ENCODE data around the gene VASH2.
A peak's percentile ranks its signal among the peaks of the same experiment; 100 is the strongest.

The VASH2 gene

DNA sequence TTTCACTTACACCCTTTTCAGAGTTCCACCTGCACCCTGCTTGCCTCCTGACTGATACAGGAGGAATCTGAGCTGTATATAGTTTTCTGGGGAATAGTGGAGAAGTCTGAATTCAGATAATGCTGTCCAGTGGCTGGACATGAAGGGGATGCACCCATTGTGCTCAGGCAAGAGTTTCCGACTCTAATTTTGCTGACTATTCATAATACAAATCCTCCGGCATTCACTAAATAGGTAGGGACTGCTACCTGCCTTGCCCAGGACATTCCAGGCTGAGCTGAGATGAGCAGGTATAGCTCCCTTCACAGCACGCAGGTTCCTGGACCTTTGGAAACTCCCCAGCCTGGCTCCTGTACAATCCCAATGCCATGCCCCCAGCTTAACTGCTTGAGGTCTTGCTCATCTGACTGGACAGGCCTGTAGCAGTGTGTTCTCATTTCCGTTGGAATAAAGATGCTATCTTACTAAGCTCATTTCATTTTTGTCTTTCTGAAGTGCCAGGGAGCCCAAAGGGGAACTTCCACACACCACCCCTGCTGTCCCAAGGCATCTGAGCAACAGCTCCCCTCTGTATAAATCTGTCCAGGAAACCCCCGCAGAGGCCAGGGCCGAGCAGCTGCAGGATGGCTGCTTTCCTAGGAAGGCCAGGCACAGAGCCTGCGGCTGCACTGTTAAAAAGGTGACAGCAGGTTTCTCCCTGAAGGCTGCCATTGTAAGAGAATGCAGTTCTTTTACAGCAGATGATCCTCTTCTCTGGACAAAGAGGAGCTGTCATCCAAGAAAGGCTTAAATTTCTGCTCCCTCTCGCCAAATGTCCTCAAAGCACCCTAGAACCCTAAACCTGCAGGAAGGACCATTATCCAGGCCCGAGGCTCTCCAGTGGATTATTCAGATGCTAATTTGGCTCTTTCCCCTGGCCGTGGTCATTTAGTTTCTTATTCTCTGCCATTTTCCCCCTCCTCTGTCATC lies 21.7 kb upstream of the VASH2 start:
- TF ChIP-seq POLR2A (IDR thresholded peaks at IDR 0.05; ENCODE audit: low read depth, low read length) = no peak
- no peak; the same call in 1 of the 2 replicates for TF ChIP-seq POU2F2 (IDR thresholded peaks at IDR 0.05; ENCODE audit: low read depth, low read length)
- no peak for TF ChIP-seq POLR2AphosphoS5 (IDR thresholded peaks at IDR 0.05; ENCODE audit: low read depth, low read length)
- TF ChIP-seq PAX5 (IDR thresholded peaks at IDR 0.05; ENCODE audit: insufficient read depth, low read length, severe bottlenecking) = no peak
- TF ChIP-seq SPI1 (IDR thresholded peaks at IDR 0.05; ENCODE audit: low read depth, low read length) = no peak
- no peak for TF ChIP-seq TAF1 (IDR thresholded peaks at IDR 0.05; ENCODE audit: low read depth, low read length)
- FAIRE-seq = no peak
- no peak for DNase-seq (ENCODE audit: insufficient read length, low spot score)

DNA sequence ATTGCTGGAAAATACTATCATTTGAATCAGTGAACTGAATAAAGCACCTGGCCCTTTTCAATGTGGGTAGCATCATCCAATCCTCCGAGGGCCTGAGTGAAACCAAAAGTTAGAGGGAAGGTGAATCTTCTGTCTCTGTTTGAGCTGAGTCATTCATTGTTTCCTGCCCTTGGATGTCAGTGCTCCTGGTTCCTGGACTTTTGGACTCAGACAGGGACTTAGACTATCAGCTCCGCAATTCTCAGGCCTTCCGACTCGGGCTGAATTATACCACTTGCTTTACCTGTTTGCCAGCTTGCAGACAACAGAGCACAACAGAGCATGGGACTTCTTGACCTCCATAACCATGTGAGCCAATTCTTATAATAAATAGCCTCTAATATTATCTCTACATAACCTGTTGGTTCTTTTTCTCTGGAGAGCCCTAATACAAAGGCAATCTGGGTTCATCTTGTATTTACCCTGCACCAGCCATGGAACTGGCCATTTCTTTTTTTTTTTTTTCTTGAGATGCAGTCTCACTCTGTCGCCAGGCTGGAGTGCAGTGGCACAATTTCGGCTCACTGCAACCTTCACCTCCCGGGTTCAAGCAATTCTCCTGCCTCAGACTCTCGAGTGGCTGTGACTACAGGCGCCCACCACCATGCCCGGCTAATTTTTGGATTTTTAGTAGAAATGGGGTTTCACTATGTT lies 19.2 kb upstream of the VASH2 start:
- TF ChIP-seq POLR2A (IDR thresholded peaks at IDR 0.05; ENCODE audit: low read depth, low read length) (no peak), SPI1 (IDR thresholded peaks at IDR 0.05; ENCODE audit: low read depth, low read length) (no peak), POLR2AphosphoS5 (IDR thresholded peaks at IDR 0.05; ENCODE audit: low read depth, low read length) (no peak), PAX5 (IDR thresholded peaks at IDR 0.05; ENCODE audit: insufficient read depth, low read length, severe bottlenecking) (no peak), POU2F2 (IDR thresholded peaks at IDR 0.05; ENCODE audit: low read depth, low read length) (no peak), TAF1 (IDR thresholded peaks at IDR 0.05; ENCODE audit: low read depth, low read length) (no peak)
- DNase-seq (ENCODE audit: insufficient read length, low spot score) (no peak), FAIRE-seq (no peak)

DNA sequence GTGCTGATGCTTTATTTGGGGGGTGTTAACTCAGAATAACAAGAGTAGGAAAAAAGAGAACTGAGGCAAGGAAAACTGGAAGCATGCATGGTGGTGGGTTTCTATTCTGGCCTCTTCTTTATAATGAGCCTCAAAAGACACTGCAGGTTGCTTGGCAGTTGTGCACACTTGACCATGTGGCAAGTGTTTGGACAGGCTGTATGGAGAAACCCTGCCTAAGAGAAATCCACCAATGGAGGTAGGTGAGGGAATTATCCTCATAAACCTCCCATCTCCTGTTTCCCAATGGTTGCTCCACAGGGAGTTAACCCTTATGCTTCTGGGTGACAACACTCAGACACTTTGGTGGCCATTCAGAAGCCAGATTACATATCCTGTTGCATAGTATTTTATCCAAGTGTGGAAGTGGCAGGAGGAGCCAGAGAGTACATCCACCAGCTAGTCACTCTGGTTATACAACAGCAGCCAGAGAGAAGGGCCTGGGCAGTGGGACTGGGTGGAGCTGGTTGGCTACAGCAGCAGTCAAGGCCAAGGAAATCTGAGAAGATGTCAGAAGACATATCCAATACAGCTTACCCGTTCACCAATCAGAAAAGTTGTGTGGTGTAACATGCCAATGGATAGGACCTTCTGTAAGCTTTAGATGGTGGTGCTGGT lies 16.4 kb upstream of the VASH2 start:
- FAIRE-seq (no peak), DNase-seq (ENCODE audit: insufficient read length, low spot score) (no peak)
- no peak for TF ChIP-seq POLR2A (IDR thresholded peaks at IDR 0.05; ENCODE audit: low read depth, low read length)
- TF ChIP-seq TAF1 (IDR thresholded peaks at IDR 0.05; ENCODE audit: low read depth, low read length) = no peak
- TF ChIP-seq SPI1 (IDR thresholded peaks at IDR 0.05; ENCODE audit: low read depth, low read length) = no peak
- TF ChIP-seq POLR2AphosphoS5 (IDR thresholded peaks at IDR 0.05; ENCODE audit: low read depth, low read length) = no peak
- TF ChIP-seq POU2F2 (IDR thresholded peaks at IDR 0.05; ENCODE audit: low read depth, low read length) = no peak
- TF ChIP-seq PAX5 (IDR thresholded peaks at IDR 0.05; ENCODE audit: insufficient read depth, low read length, severe bottlenecking) = no peak

DNA sequence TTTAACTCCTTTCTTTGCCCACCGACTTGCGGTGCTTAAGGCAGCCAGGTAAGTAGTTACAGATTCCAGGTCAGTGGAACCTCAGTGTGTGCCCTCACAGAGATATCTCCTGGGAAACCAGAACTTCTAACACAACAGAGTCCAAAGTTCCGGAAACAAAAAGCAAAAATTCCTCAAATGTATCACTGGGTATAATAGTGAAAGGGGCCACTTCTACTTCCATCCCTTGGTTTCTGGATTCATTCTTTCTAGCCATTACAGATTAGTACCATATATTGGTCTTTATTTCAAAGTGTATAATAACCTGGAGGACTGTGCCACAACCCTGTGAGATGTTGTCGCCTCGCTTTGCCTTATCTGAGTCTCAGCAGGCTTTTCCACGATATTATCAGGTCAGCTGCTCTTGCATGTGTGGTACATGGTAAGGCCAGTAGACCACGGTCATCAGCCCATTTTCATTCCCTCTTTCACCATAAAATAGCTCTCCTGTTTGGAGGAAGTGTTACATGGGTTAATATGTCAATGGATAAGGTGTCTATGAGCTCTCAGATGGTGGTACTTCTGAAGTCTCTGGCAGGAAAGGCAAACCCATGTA lies 14.9 kb upstream of the VASH2 start:
- TF ChIP-seq POU2F2 (IDR thresholded peaks at IDR 0.05; ENCODE audit: low read depth, low read length) (no peak), PAX5 (IDR thresholded peaks at IDR 0.05; ENCODE audit: insufficient read depth, low read length, severe bottlenecking) (no peak), TAF1 (IDR thresholded peaks at IDR 0.05; ENCODE audit: low read depth, low read length) (no peak), POLR2AphosphoS5 (IDR thresholded peaks at IDR 0.05; ENCODE audit: low read depth, low read length) (no peak), SPI1 (IDR thresholded peaks at IDR 0.05; ENCODE audit: low read depth, low read length) (no peak), POLR2A (IDR thresholded peaks at IDR 0.05; ENCODE audit: low read depth, low read length) (no peak)
- DNase-seq (ENCODE audit: insufficient read length, low spot score) (no peak), FAIRE-seq (no peak)

DNA sequence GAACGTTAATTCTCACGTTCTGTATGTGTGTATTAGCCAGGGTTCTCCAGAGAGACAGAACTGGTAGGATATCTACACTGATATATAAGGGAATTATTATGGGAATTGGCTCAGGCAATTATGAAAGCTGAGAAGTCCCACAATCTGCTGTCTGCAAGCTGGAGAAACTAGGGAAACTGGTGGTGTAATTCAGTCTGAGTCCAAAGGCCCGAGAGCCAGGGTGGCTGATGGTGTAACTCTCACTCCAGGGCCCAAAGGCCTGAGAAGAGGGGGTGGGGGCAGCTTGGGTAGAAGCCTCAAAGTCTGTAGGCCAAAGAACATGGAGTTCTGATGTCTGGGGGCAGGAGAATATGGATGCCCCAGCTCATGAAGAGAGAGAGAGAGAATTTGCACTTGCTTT lies 13.3 kb upstream of the VASH2 start:
- DNase-seq (ENCODE audit: insufficient read length, low spot score) (no peak), FAIRE-seq (no peak)
- no peak for TF ChIP-seq PAX5 (IDR thresholded peaks at IDR 0.05; ENCODE audit: insufficient read depth, low read length, severe bottlenecking)
- no peak for TF ChIP-seq POLR2AphosphoS5 (IDR thresholded peaks at IDR 0.05; ENCODE audit: low read depth, low read length)
- TF ChIP-seq SPI1 (IDR thresholded peaks at IDR 0.05; ENCODE audit: low read depth, low read length) = no peak
- no peak for TF ChIP-seq POU2F2 (IDR thresholded peaks at IDR 0.05; ENCODE audit: low read depth, low read length)
- TF ChIP-seq TAF1 (IDR thresholded peaks at IDR 0.05; ENCODE audit: low read depth, low read length) = no peak
- TF ChIP-seq POLR2A (IDR thresholded peaks at IDR 0.05; ENCODE audit: low read depth, low read length) = no peak

DNA sequence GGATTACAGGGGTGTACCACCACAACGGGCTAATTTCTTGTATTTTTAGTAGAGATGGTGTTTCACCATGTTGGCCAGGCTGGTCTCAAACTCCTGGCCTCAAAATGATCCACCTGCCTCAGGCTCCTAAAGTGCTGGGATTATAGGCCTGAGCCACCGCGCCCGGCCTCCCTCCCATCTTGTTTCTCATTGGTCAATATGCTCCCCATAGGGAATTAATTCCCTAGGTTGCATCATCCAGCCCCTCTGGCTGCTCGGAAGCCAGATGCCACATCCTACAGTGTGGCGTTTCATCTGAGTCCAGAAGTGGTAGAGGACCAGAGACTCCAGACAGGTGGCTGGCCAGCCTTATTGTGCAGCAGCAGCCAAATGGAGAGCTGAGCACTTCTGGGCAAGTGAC lies 11.5 kb upstream of the VASH2 start:
- FAIRE-seq (no peak), DNase-seq (ENCODE audit: insufficient read length, low spot score) (no peak)
- TF ChIP-seq POLR2A (IDR thresholded peaks at IDR 0.05; ENCODE audit: low read depth, low read length) = no peak
- TF ChIP-seq SPI1 (IDR thresholded peaks at IDR 0.05; ENCODE audit: low read depth, low read length) = no peak
- TF ChIP-seq POU2F2 (IDR thresholded peaks at IDR 0.05; ENCODE audit: low read depth, low read length) = no peak
- TF ChIP-seq POLR2AphosphoS5 (IDR thresholded peaks at IDR 0.05; ENCODE audit: low read depth, low read length) = no peak
- no peak for TF ChIP-seq TAF1 (IDR thresholded peaks at IDR 0.05; ENCODE audit: low read depth, low read length)
- TF ChIP-seq PAX5 (IDR thresholded peaks at IDR 0.05; ENCODE audit: insufficient read depth, low read length, severe bottlenecking) = no peak

DNA sequence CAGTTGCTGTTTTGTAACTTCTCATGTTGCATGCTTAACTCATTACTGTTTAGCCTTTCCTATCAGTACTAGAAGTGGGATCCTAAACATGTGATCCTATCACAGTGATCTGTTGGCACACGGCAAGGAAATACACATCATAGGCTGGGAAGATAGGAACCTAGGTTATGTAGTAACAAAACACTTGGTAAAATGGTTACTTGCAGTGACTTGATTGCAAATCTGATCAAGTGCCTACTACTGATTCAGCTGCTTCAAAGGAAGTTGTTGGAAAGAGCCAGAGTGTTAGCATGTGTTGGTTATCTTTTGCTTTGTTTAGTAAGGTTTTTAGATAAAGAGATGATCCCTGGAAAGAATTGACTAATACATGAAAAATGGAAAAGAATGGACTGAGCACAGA lies 8.9 kb upstream of the VASH2 start:
- DNase-seq (ENCODE audit: insufficient read length, low spot score) = no peak
- FAIRE-seq = peak; percentile 41

DNA sequence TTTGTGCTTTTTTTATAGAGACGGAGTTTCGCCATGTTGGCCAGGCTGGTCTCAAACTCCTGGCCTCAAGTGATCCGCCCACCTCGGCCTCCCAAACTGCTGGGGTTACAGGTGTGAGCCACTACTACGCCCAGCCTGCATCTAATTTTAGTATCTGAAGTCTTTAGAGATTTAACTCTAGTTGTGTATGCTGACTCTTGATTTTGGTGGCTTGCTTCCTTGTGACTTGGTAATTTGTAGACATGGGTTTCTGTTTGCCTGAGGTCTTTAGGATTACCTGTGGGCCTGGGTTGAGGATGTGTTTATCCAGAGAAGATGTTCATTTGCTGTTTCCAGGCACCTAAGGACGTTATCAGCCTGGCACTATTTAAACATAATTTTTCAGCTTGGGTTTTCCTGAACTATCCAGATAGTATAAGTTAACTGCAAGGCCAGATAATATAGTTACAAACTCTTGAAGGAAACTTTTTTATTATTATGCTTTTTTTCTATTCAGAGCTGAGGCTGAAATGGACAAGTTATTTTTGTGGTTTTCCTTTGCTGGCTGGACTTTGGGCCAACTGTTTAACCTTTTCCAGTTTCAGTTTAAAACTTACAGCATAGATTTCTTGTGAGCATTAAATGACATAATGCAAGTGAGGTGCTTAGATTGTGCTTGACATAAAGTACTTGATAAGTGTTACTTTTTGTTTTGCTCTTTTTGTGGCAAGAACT lies 7.5 kb upstream of the VASH2 start:
- DNase-seq (ENCODE audit: insufficient read length, low spot score) = no peak
- no peak for FAIRE-seq
- TF ChIP-seq POLR2AphosphoS5 (IDR thresholded peaks at IDR 0.05; ENCODE audit: low read depth, low read length) (no peak), SPI1 (IDR thresholded peaks at IDR 0.05; ENCODE audit: low read depth, low read length) (no peak), POU2F2 (IDR thresholded peaks at IDR 0.05; ENCODE audit: low read depth, low read length) (no peak), PAX5 (IDR thresholded peaks at IDR 0.05; ENCODE audit: insufficient read depth, low read length, severe bottlenecking) (no peak), POLR2A (IDR thresholded peaks at IDR 0.05; ENCODE audit: low read depth, low read length) (no peak), TAF1 (IDR thresholded peaks at IDR 0.05; ENCODE audit: low read depth, low read length) (no peak)

More for the DNA sequence above, 8.9 kb upstream of the VASH2 start:
- TF ChIP-seq PAX5 (IDR thresholded peaks at IDR 0.05; ENCODE audit: insufficient read depth, low read length, severe bottlenecking) = no peak
